ENCODE data around the gene LILRB2.

DNA sequence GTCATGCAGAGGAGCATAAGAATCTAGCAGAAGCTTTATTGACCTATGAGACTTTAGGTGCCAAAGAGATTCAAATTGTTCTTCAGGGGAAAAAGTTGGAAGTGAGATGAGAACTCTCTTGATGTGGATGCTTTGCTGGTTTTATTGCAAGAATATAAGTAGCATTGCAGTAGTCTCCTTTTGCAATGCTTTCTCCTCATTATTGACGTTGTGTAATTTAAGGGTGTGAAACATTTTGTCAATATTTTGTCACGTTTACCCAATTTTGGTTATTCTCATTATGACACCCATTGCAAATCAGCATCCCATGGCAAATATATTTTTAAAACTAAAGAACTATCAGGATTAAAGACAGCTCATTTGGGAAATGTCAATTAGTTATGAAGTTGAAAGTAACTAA lies 12.0 kb downstream of the LILRB2 start:
- TF ChIP-seq POLR2AphosphoS5 (IDR thresholded peaks at IDR 0.05; ENCODE audit: borderline replicate concordance, low read depth, low read length), result no peak
- TF ChIP-seq EZH2 (IDR thresholded peaks at IDR 0.05), result no peak
- no peak for TF ChIP-seq FOXP2 (optimal IDR thresholded peaks at IDR 0.05; ENCODE audit: control extremely low read depth, extremely low read length, insufficient read depth)

Measured in SK-N-MC (cell line).